B cell (primary cell): ENCODE measurements around the gene CEP112. TPM values are rescaled to one million over a fixed set of nuclear protein-coding genes. Genes with fewer than 3 reads are reported as not detected.

Experiments used
- ATAC-seq: fragments of 200-7000 bp; cut with Tn5 transposase; one replicate; pipeline ENCODE4 v1.10.0; 2021; ENCODE audit warnings: low read depth, mild to moderate bottlenecking, moderate number of reproducible peaks, moderate library complexity
- CTCF ChIA-PET: fragments of 350-600 bp; sonication (Branson Sonifier 250); formaldehyde crosslinking; loops from one replicate; lab custom pipeline; 2021; ENCODE audit warnings: antibody characterized with exemption, inconsistent platforms; lab: Charles Lee
- POLR2A ChIA-PET: fragments of 350-600 bp; sonication (Branson Sonifier 250); formaldehyde crosslinking; loops from one replicate; lab custom pipeline; 2021; ENCODE audit warnings: antibody characterized with exemption; lab: Charles Lee
- DNase-seq: peaks from one replicate; pipeline ENCODE4 v3.0.0; 2013
- H2AFZ ChIP-seq: 2 replicates; pipeline ENCODE4 v1.6.1; 2012; ENCODE audit warnings: mild to moderate bottlenecking, low read depth, low read length; ENCODE audit not compliant: insufficient read depth, poor library complexity, severe bottlenecking
- H3K27ac ChIP-seq, 2 donors: 1 replicate in 1 of 2; 2 replicates in 1 of 2; pipeline ENCODE4 v1.5.1; 2012 to 2013; ENCODE audit warnings: low read length in 2 of 2, mild to moderate bottlenecking in 2 of 2, moderate library complexity in 1 of 2
- H3K27me3 ChIP-seq, 4 experiments: fragments of 200-600 bp in 1 of 4; sonication (generic) in 1 of 4; replicated peaks in 1 of 4; 1 replicate in 2 of 4; 2 replicates in 2 of 4; pipeline versions ENCODE4 v1.6.1 to v1.7.0; 2013 to 2016; ENCODE audit warnings: low read length in 3 of 4, mild to moderate bottlenecking in 2 of 4, mixed read lengths in 1 of 4, moderate library complexity in 1 of 4; ENCODE audit not compliant: insufficient read depth in 4 of 4, control insufficient read depth in 3 of 4; ENCODE audit errors: control extremely low read depth in 1 of 4
- H3K36me3 ChIP-seq, 2 experiments: replicated peaks in 1 of 2; 1 replicate in 1 of 2; 2 replicates in 1 of 2; pipeline versions ENCODE4 v1.6.1 to v1.7.1; 2013; ENCODE audit warnings: low read length in 1 of 2; ENCODE audit not compliant: insufficient read depth in 2 of 2, control insufficient read depth in 1 of 2; ENCODE audit errors: control extremely low read depth in 1 of 2, extremely low read depth in 1 of 2
- H3K4me1 ChIP-seq, 2 donors: fragments of 200-600 bp in 1 of 2; sonication (generic) in 1 of 2; 1 replicate in 1 of 2; 2 replicates in 1 of 2; pipeline versions ENCODE4 v1.5.1 to v1.6.1; 2013 to 2017; ENCODE audit warnings: low read length in 2 of 2; ENCODE audit not compliant: control insufficient read depth in 2 of 2, insufficient read depth in 2 of 2
- H3K4me2 ChIP-seq: replicated peaks from 2 replicates; pipeline ENCODE3; 2012; ENCODE audit warnings: mild to moderate bottlenecking, low read depth, low read length; ENCODE audit not compliant: poor library complexity, severe bottlenecking
- H3K4me3 ChIP-seq, 5 experiments: fragments of 200-600 bp in 1 of 5; sonication (generic) in 1 of 5; 1 replicate in 3 of 5; 2 replicates in 2 of 5; pipeline versions ENCODE4 v1.5.1 to v1.7.0; 2011 to 2016; ENCODE audit warnings: low read length in 4 of 5, mild to moderate bottlenecking in 4 of 5, low read depth in 2 of 5, control low read depth in 1 of 5, moderate library complexity in 1 of 5; ENCODE audit not compliant: insufficient read depth in 1 of 5; ENCODE audit errors: control extremely low read depth in 1 of 5, extremely low read depth in 1 of 5
- H3K79me2 ChIP-seq: fragments of 200-600 bp; sonication (generic); one replicate; pipeline ENCODE4 v1.6.0; 2016; ENCODE audit warnings: low read length; ENCODE audit not compliant: control insufficient read depth, insufficient read depth
- H3K9ac ChIP-seq: fragments of 200-600 bp; sonication (generic); 2 replicates; pipeline ENCODE4 v1.6.1; 2017; ENCODE audit warnings: mild to moderate bottlenecking, low read length, moderate library complexity
- H3K9me3 ChIP-seq, 3 donors: one replicate each; pipeline versions ENCODE4 v1.6.1 to v1.7.1; 2013; ENCODE audit warnings: low read length in 2 of 3; ENCODE audit not compliant: control insufficient read depth in 2 of 3, insufficient read depth in 1 of 3; ENCODE audit errors: control extremely low read depth in 1 of 3
- H4K20me1 ChIP-seq: 2 replicates; pipeline ENCODE4 v1.6.0; 2012; ENCODE audit warnings: mild to moderate bottlenecking, low read length; ENCODE audit not compliant: insufficient read depth, control insufficient read depth, poor library complexity, severe bottlenecking
- H3K27ac Mint-ChIP-seq: one replicate; pipeline ENCODE4 v1.8.0; 2021; ENCODE audit warnings: mixed read lengths
- H3K27me3 Mint-ChIP-seq: one replicate; pipeline ENCODE4 v1.8.0; 2021; ENCODE audit warnings: mixed read lengths
- H3K4me1 Mint-ChIP-seq: one replicate; pipeline ENCODE4 v1.8.0; 2021; ENCODE audit warnings: mixed read lengths
- H3K4me3 Mint-ChIP-seq: one replicate; pipeline ENCODE4 v1.8.0; 2021; ENCODE audit warnings: mixed read lengths
- H3K9me3 Mint-ChIP-seq: one replicate; pipeline ENCODE4 v1.8.0; 2022; ENCODE audit warnings: mixed read lengths; ENCODE audit not compliant: insufficient read depth
- EZH2 ChIP-seq: IDR thresholded peaks from 2 replicates; pipeline ENCODE4 v1.6.1; 2012; ENCODE audit warnings: borderline replicate concordance, low read depth, mild to moderate bottlenecking, moderate library complexity, low read length; ENCODE audit not compliant: insufficient read depth, poor library complexity, severe bottlenecking
- WGBS: methylation state at CpG from one replicate; pipeline ENCODE4 v1.1.5; 2013; ENCODE audit warnings: missing lambda C conversion rate; ENCODE audit not compliant: insufficient coverage; 5-methylcytosine and 5-hydroxymethylcytosine counted together
- intact Hi-C: fragments of 100-400 bp; cut with micrococcal nuclease; formaldehyde crosslinking; loops from one replicate; pipeline ENCODE4 v1.10.0; 2022
- polyA plus RNA-seq: library from polyadenylated mRNA; depleted of rRNA; stranded (reverse); fragments of >200 nt; gene quantifications from 2 replicates; pipeline ENCODE4 v1.2.3, GENCODE V29; 2012
- total RNA-seq, 2 donors: library from RNA; stranded (reverse); fragments of 120-200 nt in 1 of 2; gene quantifications; 1 replicate in 1 of 2; 2 replicates in 1 of 2; pipeline versions ENCODE4 v1.2.3 to v1.2.4, GENCODE V29; 2013 to 2022
- TF ChIP-seq, protein P1 (sequence below): fragments of 200-600 bp; IDR thresholded peaks from one replicate; pipeline ENCODE4 v1.8.0; 2022; ENCODE audit warnings: antibody characterized with exemption, mild to moderate bottlenecking

CEP112 gene
- total and polyA plus RNA-seq, 2 donors (not counting 1 experiment from before 2014, with no cell fraction given) = 0.57 to 4.6 TPM

DNA sequence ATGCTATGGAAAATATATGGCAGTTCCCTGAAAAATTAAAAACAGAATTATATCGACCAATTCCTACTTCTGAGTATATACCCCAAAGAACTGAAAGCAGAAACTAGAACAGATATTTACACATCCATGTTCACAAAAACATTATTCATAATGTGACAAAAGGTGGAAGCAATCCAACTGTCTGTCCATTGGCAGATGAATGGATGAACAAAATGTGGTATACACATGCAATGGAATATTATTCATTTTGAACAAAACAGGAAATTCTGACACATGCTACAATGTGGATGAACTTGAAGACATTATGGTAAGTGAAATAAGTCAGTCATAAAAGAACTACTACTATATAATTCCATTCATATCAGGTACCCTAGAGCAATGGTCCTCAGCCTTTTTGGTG is 367.0 kb downstream of the CEP112 start:
- Mint-ChIP-seq H3K9me3 (peaks cover 2% of the 10 kb centered on the region), H3K27ac (no peak overlapping the region), H3K4me3 (no peak overlapping the region), H3K4me1 (peaks cover 10% of the 10 kb centered on the region), H3K27me3 (no peaks in the 10 kb centered on the region)
- no peak overlapping the region for H3K4me2 ChIP-seq
- H3K36me3 ChIP-seq = no peaks in the 10 kb centered on the region
- no CpG with 5 or more reads among the region's 1 CpG for WGBS
- peaks cover 4 to 11% of the 10 kb centered on the region in 2 donors for H3K4me1 ChIP-seq
- TF ChIP-seq, protein P1, sequence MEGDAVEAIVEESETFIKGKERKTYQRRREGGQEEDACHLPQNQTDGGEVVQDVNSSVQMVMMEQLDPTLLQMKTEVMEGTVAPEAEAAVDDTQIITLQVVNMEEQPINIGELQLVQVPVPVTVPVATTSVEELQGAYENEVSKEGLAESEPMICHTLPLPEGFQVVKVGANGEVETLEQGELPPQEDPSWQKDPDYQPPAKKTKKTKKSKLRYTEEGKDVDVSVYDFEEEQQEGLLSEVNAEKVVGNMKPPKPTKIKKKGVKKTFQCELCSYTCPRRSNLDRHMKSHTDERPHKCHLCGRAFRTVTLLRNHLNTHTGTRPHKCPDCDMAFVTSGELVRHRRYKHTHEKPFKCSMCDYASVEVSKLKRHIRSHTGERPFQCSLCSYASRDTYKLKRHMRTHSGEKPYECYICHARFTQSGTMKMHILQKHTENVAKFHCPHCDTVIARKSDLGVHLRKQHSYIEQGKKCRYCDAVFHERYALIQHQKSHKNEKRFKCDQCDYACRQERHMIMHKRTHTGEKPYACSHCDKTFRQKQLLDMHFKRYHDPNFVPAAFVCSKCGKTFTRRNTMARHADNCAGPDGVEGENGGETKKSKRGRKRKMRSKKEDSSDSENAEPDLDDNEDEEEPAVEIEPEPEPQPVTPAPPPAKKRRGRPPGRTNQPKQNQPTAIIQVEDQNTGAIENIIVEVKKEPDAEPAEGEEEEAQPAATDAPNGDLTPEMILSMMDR = no peak
- no peak for TF ChIP-seq EZH2
- H3K79me2 ChIP-seq = no peaks in the 10 kb centered on the region
- intact Hi-C loops = no loop called here
- no peak overlapping the region for H3K4me3 ChIP-seq
- H3K27me3 ChIP-seq = no peaks in the 10 kb centered on the region
- CTCF ChIA-PET = no interaction called here
- POLR2A ChIA-PET = no interaction called here
- H3K27ac ChIP-seq = no peak overlapping the region
- no peak for ATAC-seq
- no peak for DNase-seq
- H3K9ac ChIP-seq = no peak overlapping the region
- no peak overlapping the region for H2AFZ ChIP-seq
- H4K20me1 ChIP-seq = no peaks in the 10 kb centered on the region
- peaks cover 0 to 4% (median 0%) of the 10 kb centered on the region in 3 donors for H3K9me3 ChIP-seq

DNA sequence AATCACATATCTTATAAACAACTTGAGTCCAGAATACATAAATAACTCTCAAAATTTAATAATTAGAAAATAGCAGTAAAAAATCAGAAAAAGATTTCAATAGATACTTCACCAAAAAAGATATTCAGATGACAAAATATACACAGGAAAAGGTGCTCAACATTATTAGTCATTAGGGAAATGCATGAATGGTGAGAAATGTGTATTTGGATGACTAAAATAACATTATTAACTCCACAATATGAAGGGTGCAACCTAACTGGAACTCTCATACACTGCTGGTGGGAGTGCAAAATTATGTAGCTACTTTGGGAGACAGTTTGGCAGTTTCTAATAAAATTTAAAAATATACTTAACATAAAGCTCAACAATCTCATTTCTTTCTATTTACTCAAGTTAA is 368.2 kb downstream of the CEP112 start:
- intact Hi-C loops = no loop called here
- no peaks in the 10 kb centered on the region for H3K36me3 ChIP-seq
- TF ChIP-seq, protein P1 = no peak
- TF ChIP-seq EZH2 = no peak
- DNase-seq (no peak), ATAC-seq (no peak)
- H3K4me3 ChIP-seq = no peak overlapping the region
- H3K4me1 Mint-ChIP-seq = peaks cover 10% of the 10 kb centered on the region
- POLR2A ChIA-PET = no interaction called here
- no peaks in the 10 kb centered on the region for H3K27me3 ChIP-seq
- H3K9me3 ChIP-seq = peaks cover 0 to 4% (median 0%) of the 10 kb centered on the region in 3 donors
- no peaks in the 10 kb centered on the region for H4K20me1 ChIP-seq
- no peaks in the 10 kb centered on the region for H3K27me3 Mint-ChIP-seq
- no peak overlapping the region for H3K4me3 Mint-ChIP-seq
- no peak overlapping the region for H3K27ac Mint-ChIP-seq
- H3K27ac ChIP-seq = no peak overlapping the region
- no peak overlapping the region for H2AFZ ChIP-seq
- H3K9ac ChIP-seq = no peak overlapping the region
- H3K79me2 ChIP-seq = no peaks in the 10 kb centered on the region
- CTCF ChIA-PET = no interaction called here
- no peak overlapping the region for H3K4me2 ChIP-seq
- peaks cover 4 to 11% of the 10 kb centered on the region in 2 donors for H3K4me1 ChIP-seq
- peaks cover 2% of the 10 kb centered on the region for H3K9me3 Mint-ChIP-seq
